Measurements from ENCODE around the gene FXYD5. TPM values are rescaled to one million over a fixed set of nuclear protein-coding genes. Genes with fewer than 3 reads are reported as not detected.

The FXYD5 gene
- total RNA-seq, 1 donor from 2014 or later: 0.62 TPM

DNA sequence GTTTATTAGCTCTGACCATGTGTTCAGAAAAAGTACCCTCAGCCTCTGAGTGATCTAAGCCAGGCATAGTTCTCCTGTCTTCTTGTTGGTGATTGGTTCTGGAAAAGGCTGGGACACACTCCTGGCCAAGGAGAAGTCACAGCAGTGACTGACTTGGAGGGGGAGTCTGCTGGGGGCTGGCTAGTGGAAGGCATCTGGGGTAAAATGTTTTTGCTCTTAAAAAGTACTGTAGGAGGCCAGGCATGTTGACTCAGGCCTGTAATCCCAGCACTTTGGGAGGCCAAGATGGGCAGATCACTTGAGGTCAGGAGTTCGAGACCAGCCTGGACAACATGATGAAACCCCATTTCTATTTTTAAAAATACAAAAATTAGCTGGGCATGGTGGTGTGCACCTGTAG, 52.3 kb downstream of the FXYD5 start:
- Mint-ChIP-seq H3K27ac (no peak overlapping the region), H3K4me3 (ENCODE audit: low read depth) (no peak overlapping the region), H3K9me3 (ENCODE audit: low read depth) (no peaks in the 10 kb centered on the region), H3K4me1 (ENCODE audit: low read depth) (peaks cover 17% of the 10 kb centered on the region), H3K36me3 (ENCODE audit: insufficient read depth) (no peaks in the 10 kb centered on the region), H3K27me3 (no peaks in the 10 kb centered on the region)
- TF ChIP-seq, protein P1, sequence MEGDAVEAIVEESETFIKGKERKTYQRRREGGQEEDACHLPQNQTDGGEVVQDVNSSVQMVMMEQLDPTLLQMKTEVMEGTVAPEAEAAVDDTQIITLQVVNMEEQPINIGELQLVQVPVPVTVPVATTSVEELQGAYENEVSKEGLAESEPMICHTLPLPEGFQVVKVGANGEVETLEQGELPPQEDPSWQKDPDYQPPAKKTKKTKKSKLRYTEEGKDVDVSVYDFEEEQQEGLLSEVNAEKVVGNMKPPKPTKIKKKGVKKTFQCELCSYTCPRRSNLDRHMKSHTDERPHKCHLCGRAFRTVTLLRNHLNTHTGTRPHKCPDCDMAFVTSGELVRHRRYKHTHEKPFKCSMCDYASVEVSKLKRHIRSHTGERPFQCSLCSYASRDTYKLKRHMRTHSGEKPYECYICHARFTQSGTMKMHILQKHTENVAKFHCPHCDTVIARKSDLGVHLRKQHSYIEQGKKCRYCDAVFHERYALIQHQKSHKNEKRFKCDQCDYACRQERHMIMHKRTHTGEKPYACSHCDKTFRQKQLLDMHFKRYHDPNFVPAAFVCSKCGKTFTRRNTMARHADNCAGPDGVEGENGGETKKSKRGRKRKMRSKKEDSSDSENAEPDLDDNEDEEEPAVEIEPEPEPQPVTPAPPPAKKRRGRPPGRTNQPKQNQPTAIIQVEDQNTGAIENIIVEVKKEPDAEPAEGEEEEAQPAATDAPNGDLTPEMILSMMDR (IDR thresholded peaks at IDR 0.05; ENCODE audit: unreplicated experiment): no peak
- DNase-seq (ENCODE audit: low spot score, unreplicated experiment): no peak

DNA sequence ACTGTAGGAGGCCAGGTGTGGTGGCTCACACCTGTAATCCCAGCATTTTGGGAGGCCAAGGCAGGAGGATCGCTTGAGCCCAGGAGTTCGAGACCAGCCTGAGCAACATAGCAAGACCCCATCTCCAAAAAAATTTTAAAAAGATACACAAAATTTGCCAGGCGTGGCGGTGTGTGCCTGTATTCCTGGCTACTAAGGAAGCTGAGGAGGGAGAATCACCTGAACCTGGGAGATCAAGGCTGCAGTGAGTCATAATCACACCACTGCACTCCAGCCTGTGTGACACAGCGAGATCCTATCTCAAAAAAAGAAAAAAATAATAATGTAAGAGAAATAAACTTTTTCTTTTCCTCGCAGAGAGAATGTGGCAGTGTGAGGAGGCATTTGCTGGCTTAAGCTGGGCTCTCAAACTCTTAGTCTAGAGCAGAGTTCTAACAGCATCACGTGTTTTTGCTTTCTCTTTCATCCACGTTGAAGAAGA, 52.9 kb downstream of the FXYD5 start:
- no peak overlapping the region for H3K4me3 Mint-ChIP-seq (ENCODE audit: low read depth)
- H3K27ac Mint-ChIP-seq: no peak overlapping the region
- peaks cover 17% of the 10 kb centered on the region for H3K4me1 Mint-ChIP-seq (ENCODE audit: low read depth)
- H3K36me3 Mint-ChIP-seq (ENCODE audit: insufficient read depth): no peaks in the 10 kb centered on the region
- no peaks in the 10 kb centered on the region for H3K27me3 Mint-ChIP-seq
- DNase-seq (ENCODE audit: low spot score, unreplicated experiment): no peak
- TF ChIP-seq, protein P1 (IDR thresholded peaks at IDR 0.05; ENCODE audit: unreplicated experiment): no peak
- no peaks in the 10 kb centered on the region for H3K9me3 Mint-ChIP-seq (ENCODE audit: low read depth)

DNA sequence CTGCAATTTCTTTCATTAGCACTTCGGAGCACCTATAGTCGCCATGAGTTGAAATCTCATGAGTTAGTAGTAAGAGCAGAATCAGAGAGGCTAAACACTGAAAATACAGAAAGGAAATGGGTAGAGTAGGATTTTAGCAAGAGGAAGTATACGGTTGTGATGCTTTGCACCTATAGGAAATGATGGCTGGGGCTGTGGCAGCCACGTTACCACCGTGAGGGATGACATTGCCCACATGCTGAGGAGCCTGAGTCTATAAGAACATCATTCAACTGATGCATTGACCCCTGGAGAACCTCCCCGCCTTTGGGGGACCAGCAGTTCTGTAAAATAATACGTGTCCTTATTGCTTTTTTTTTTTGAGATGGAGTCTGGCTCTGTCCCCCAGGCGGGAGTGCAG, 53.6 kb downstream of the FXYD5 start:
- Mint-ChIP-seq H3K27ac (no peak overlapping the region), H3K4me3 (ENCODE audit: low read depth) (no peak overlapping the region), H3K4me1 (ENCODE audit: low read depth) (peaks cover 14% of the 10 kb centered on the region), H3K36me3 (ENCODE audit: insufficient read depth) (no peaks in the 10 kb centered on the region), H3K9me3 (ENCODE audit: low read depth) (no peaks in the 10 kb centered on the region), H3K27me3 (no peaks in the 10 kb centered on the region)
- TF ChIP-seq, protein P1 (IDR thresholded peaks at IDR 0.05; ENCODE audit: unreplicated experiment): no peak
- no peak for DNase-seq (ENCODE audit: low spot score, unreplicated experiment)

DNA sequence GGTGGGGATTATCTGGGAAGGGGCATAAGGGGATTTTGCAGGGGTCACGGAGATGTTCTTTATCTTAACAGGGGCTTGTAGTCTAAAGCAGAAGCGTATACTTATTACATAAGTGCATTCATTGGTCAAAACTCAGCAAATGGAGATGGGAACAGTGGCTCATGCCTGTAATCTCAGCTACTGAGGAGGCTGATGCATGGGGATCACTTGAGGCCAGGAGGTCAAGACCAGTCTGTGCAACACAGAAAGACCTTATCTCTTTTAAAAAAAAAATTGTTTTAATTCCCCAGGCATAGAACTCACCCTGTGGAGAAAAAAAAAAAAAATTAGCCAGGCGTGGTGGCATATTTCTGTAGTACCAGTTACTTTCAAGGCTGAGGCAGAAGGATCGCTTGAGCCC, 55.1 kb downstream of the FXYD5 start:
- H3K9me3 Mint-ChIP-seq (ENCODE audit: low read depth): no peaks in the 10 kb centered on the region
- H3K4me1 Mint-ChIP-seq (ENCODE audit: low read depth): peaks cover 14% of the 10 kb centered on the region
- no peak overlapping the region for H3K4me3 Mint-ChIP-seq (ENCODE audit: low read depth)
- no peak for DNase-seq (ENCODE audit: low spot score, unreplicated experiment)
- H3K27me3 Mint-ChIP-seq: no peaks in the 10 kb centered on the region
- H3K27ac Mint-ChIP-seq: no peak overlapping the region
- TF ChIP-seq, protein P1 (IDR thresholded peaks at IDR 0.05; ENCODE audit: unreplicated experiment): no peak
- no peaks in the 10 kb centered on the region for H3K36me3 Mint-ChIP-seq (ENCODE audit: insufficient read depth)

DNA sequence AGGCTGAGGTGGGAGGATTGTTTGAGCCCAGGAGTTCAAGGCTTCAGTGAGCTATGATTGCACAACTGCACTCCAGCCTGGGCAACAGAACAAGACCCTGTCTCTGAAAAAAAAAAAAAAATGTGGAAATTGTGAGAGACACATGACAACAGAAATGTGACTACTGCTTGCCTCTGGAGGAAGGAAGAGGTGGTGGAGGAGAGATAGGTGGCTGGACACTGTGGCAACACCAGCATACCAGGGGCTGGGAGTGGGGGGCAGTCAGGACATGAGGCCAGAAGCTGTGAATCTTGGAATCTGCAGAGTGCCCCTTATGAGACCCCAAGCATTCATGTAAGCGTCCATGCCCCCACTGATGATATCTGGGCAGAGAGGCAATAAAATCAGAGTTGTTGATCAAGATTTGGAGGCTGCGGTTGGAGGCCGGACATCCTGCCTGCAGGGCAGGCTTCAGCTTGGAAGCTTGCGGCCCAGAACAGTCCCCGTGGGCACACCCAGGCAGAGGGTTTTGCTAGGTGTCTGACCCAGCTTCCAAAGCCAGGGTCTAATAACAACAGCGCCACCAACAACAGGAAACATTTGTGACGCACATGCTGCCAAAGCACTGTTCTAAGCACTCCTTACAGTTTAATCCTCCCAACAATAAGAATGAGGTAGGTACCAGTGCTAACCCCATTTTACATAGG, 57.2 kb downstream of the FXYD5 start:
- Mint-ChIP-seq H3K27me3 (peaks cover 3% of the 10 kb centered on the region), H3K36me3 (ENCODE audit: insufficient read depth) (no peaks in the 10 kb centered on the region), H3K4me3 (ENCODE audit: low read depth) (no peak overlapping the region), H3K4me1 (ENCODE audit: low read depth) (no peaks in the 10 kb centered on the region), H3K9me3 (ENCODE audit: low read depth) (no peaks in the 10 kb centered on the region), H3K27ac (no peak overlapping the region)
- TF ChIP-seq, protein P1 (IDR thresholded peaks at IDR 0.05; ENCODE audit: unreplicated experiment): no peak
- DNase-seq (ENCODE audit: low spot score, unreplicated experiment): no peak

All from progenitor cell of endocrine pancreas (in vitro differentiated cells).